Naive thymus-derived CD4-positive, alpha-beta T cell (primary cell): ENCODE data around the gene SHANK1. TPM values are rescaled to one million over a fixed set of nuclear protein-coding genes. Genes with fewer than 3 reads are reported as not detected.

ENCODE experiments used
- ATAC-seq: fragments of 150-1000 bp; cut with Tn5 transposase; 2 replicates; pipeline ENCODE4 v1.10.0; 2021; ENCODE audit warnings: mild to moderate bottlenecking, moderate library complexity
- CTCF ChIA-PET: fragments of 350-600 bp; sonication (Branson Sonifier 250); formaldehyde crosslinking; loops from one replicate; lab custom pipeline; 2021; ENCODE audit warnings: antibody characterized with exemption; lab: Charles Lee
- POLR2A ChIA-PET: fragments of 350-600 bp; sonication (Branson Sonifier 250); formaldehyde crosslinking; loops from one replicate; lab custom pipeline; 2021; ENCODE audit warnings: antibody characterized with exemption, inconsistent platforms; lab: Charles Lee
- DNase-seq, 9 donors: peaks; one replicate each; pipeline versions ENCODE4 v3.0.0 to v3.0.0-alpha.2; 2020 to 2022; ENCODE audit warnings: mixed read lengths in 1 of 9
- H3K27ac ChIP-seq: one replicate; pipeline ENCODE4 v1.7.0; 2013; ENCODE audit warnings: mild to moderate bottlenecking, low read depth, low read length, moderate library complexity
- H3K27me3 ChIP-seq, 2 donors: one replicate each; pipeline ENCODE4 v1.7.0; 2013; ENCODE audit warnings: low read length in 2 of 2, mild to moderate bottlenecking in 2 of 2, moderate library complexity in 2 of 2; ENCODE audit not compliant: control insufficient read depth in 2 of 2, insufficient read depth in 2 of 2
- H3K36me3 ChIP-seq, 3 experiments: 1 replicate in 2 of 3; 2 replicates in 1 of 3; pipeline ENCODE4 v1.7.0; 2013; ENCODE audit warnings: low read length in 3 of 3, mild to moderate bottlenecking in 3 of 3, moderate library complexity in 1 of 3; ENCODE audit not compliant: insufficient read depth in 3 of 3, control insufficient read depth in 2 of 3
- H3K4me1 ChIP-seq, 2 donors: one replicate each; pipeline ENCODE4 v1.7.0; 2013; ENCODE audit warnings: low read length in 2 of 2, mild to moderate bottlenecking in 2 of 2, moderate library complexity in 1 of 2; ENCODE audit not compliant: control insufficient read depth in 2 of 2, insufficient read depth in 2 of 2
- H3K4me3 ChIP-seq: 2 replicates; pipeline ENCODE4 v1.7.0; 2013; ENCODE audit warnings: mild to moderate bottlenecking, low read length
- H3K9me3 ChIP-seq, 3 experiments: 1 replicate in 2 of 3; 2 replicates in 1 of 3; pipeline ENCODE4 v1.7.0; 2013; ENCODE audit warnings: low read length in 3 of 3; ENCODE audit not compliant: control insufficient read depth in 2 of 3
- H3K27ac Mint-ChIP-seq, 9 donors: one replicate each; pipeline ENCODE4 v1.8.0; 2020 to 2022; ENCODE audit warnings: mixed read lengths in 9 of 9, mild to moderate bottlenecking in 8 of 9, moderate library complexity in 5 of 9, inconsistent platforms in 2 of 9
- H3K27me3 Mint-ChIP-seq, 5 donors: one replicate each; pipeline ENCODE4 v1.8.0; 2021 to 2022; ENCODE audit warnings: mixed read lengths in 5 of 5, mild to moderate bottlenecking in 1 of 5
- H3K36me3 Mint-ChIP-seq, 5 donors: one replicate each; pipeline ENCODE4 v1.8.0; 2020 to 2022; ENCODE audit warnings: mixed read lengths in 5 of 5, mild to moderate bottlenecking in 3 of 5, inconsistent platforms in 1 of 5
- H3K4me1 Mint-ChIP-seq, 7 donors: one replicate each; pipeline ENCODE4 v1.8.0; 2020 to 2022; ENCODE audit warnings: mixed read lengths in 7 of 7, mild to moderate bottlenecking in 3 of 7, inconsistent platforms in 1 of 7
- H3K4me3 Mint-ChIP-seq, 10 donors: one replicate each; pipeline ENCODE4 v1.8.0; 2020 to 2022; ENCODE audit warnings: mild to moderate bottlenecking in 10 of 10, mixed read lengths in 10 of 10, moderate library complexity in 6 of 10, inconsistent platforms in 2 of 10
- H3K9me3 Mint-ChIP-seq, 11 donors: one replicate each; pipeline ENCODE4 v1.8.0; 2020 to 2022; ENCODE audit warnings: mixed read lengths in 11 of 11, mild to moderate bottlenecking in 4 of 11, inconsistent platforms in 1 of 11, moderate library complexity in 1 of 11
- intact Hi-C, 2 donors: fragments of 100-400 bp; cut with micrococcal nuclease; formaldehyde crosslinking; loops; one replicate each; pipeline ENCODE4 v1.15.1; 2023
- polyA plus RNA-seq, 2 donors: library from polyadenylated mRNA; unstranded; fragments of 300-500 nt; fragmentation: Illumina TruSeq; gene quantifications; one replicate each; pipeline ENCODE4 v1.2.3, GENCODE V29; 2021
- total RNA-seq, 6 experiments: library from RNA in 5 of 6; stranded (reverse) in 5 of 6; gene quantifications; 1 replicate in 5 of 6; 2 replicates in 1 of 6; pipeline ENCODE4 v1.2.3 and lab custom pipeline; 2021 to 2026

Gene SHANK1
- total and polyA plus RNA-seq, 7 experiments from 2014 or later: 0.64 to 0.69 TPM; not detected in 5

DNA sequence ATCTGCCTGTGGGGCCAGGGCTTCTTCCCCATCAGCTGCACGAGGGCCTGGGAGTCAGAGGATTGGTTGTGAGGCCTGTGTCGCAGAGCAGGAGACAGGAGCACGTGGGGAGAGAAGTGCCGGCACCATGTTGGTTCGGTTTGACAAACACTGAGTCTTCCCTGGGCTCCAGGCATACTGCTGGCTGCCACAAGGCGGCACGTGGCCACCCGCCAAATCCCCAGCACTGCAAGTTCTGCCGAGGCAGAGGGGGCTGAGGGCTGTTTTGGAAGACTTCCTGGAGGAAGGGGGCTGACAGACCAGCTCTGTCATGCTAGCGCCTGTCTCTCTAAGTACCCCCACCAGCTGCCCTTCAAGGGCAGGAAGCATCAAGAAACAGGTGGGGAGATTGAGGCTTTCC, 9.5 kb downstream of the SHANK1 start:
- intact Hi-C loops: no loop called here
- H3K36me3 ChIP-seq: no peaks in the 10 kb centered on the region
- Mint-ChIP-seq H3K4me1 (peaks cover 0 to 12% (median 6%) of the 10 kb centered on the region in 7 donors), H3K9me3 (peaks cover 0 to 6% (median 0%) of the 10 kb centered on the region in 11 donors), H3K4me3 (no peak overlapping the region), H3K27me3 (peaks cover 22 to 59% (median 42%) of the 10 kb centered on the region in 5 donors), H3K36me3 (no peaks in the 10 kb centered on the region), H3K27ac (no peak overlapping the region)
- H3K4me3 ChIP-seq: no peak overlapping the region
- H3K9me3 ChIP-seq: no peaks in the 10 kb centered on the region
- DNase-seq (no peak), ATAC-seq (no peak)
- H3K27ac ChIP-seq: no peak overlapping the region
- peaks cover 0 to 4% of the 10 kb centered on the region in 2 donors for H3K27me3 ChIP-seq
- POLR2A ChIA-PET: no interaction called here
- H3K4me1 ChIP-seq: no peaks in the 10 kb centered on the region
- CTCF ChIA-PET: no interaction called here

DNA sequence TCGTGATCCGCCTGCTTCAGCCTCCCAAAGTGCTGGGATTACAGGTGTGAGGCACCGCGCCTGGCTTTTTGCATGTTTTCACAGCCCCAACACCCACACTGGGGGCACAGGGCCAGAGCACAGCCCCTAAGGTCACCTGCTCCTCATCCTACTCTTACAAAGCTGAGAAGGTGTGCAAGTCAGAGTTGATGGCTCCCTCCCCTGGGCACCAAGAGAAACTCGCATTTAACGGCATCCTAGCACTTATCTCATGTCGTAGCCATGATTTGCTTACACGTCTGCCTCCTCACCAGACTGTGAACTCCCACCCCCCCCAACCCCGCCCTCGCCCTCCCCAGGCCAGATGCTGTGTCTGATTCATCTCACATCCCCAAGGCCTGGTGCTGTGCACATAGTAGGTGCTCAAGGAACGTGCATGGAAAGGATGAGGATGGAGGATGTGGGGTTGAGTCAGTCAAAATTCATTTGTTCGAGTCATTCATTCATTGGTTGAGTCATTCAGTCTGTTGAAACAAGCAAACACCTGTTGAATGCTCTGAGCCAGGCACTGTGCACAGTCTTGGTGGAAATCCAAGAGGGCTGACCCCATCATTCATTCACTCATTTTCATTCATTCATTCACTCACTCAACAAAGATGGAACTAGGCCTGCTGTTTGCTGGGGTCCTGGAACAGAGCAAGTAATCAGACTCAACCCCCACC, 11.3 kb downstream of the SHANK1 start:
- no peaks in the 10 kb centered on the region for H3K36me3 Mint-ChIP-seq
- peaks cover 27 to 55% (median 43%) of the 10 kb centered on the region in 5 donors for H3K27me3 Mint-ChIP-seq
- peak overlapping the region in 1 of 9 donors; percentile 20 for H3K27ac Mint-ChIP-seq
- no peak overlapping the region for H3K4me3 Mint-ChIP-seq
- Histone ChIP-seq H3K36me3 (no peaks in the 10 kb centered on the region), H3K4me1 (no peaks in the 10 kb centered on the region), H3K4me3 (no peak overlapping the region), H3K9me3 (no peaks in the 10 kb centered on the region), H3K27ac (no peak overlapping the region), H3K27me3 (peaks cover 0 to under 1% of the 10 kb centered on the region in 2 donors)
- peaks cover 0 to 10% (median 5%) of the 10 kb centered on the region in 7 donors for H3K4me1 Mint-ChIP-seq
- CTCF ChIA-PET: no interaction called here
- peaks cover 0 to 6% (median 0%) of the 10 kb centered on the region in 11 donors for H3K9me3 Mint-ChIP-seq
- POLR2A ChIA-PET: no interaction called here
- intact Hi-C loops: no loop called here
- DNase-seq (no peak), ATAC-seq (no peak)

DNA sequence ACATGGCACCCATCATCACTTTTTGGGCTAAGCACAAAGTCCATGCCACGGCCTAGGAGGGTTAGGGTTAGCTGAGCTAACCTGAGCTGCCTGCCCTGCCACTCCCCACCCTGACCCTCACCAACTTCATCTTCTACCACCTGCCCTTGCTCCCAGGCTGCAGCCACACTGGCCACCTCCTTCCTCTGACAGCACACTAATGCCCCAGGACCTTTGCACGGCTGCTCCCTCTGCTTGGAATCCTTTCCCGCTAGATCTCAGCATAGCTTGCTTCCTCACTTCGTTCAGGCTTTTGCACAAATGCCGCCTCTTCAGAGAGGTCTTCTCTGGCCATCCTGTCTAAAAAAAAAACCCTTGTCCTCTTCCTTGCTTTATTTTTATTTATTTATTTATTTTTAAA, 13.2 kb downstream of the SHANK1 start:
- Mint-ChIP-seq H3K36me3 (no peaks in the 10 kb centered on the region), H3K27me3 (peaks cover 21 to 51% (median 37%) of the 10 kb centered on the region in 5 donors), H3K4me3 (no peak overlapping the region), H3K27ac (no peak overlapping the region), H3K9me3 (peaks cover 0 to 4% (median 0%) of the 10 kb centered on the region in 11 donors), H3K4me1 (peaks cover 0 to 4% (median 0%) of the 10 kb centered on the region in 7 donors)
- Histone ChIP-seq H3K4me3 (no peak overlapping the region), H3K36me3 (no peaks in the 10 kb centered on the region), H3K27me3 (no peaks in the 10 kb centered on the region), H3K9me3 (no peaks in the 10 kb centered on the region), H3K27ac (no peak overlapping the region), H3K4me1 (no peaks in the 10 kb centered on the region)
- intact Hi-C loops: no loop called here
- DNase-seq: no peak
- ATAC-seq: no peak
- POLR2A ChIA-PET: no interaction called here
- CTCF ChIA-PET: no interaction called here

DNA sequence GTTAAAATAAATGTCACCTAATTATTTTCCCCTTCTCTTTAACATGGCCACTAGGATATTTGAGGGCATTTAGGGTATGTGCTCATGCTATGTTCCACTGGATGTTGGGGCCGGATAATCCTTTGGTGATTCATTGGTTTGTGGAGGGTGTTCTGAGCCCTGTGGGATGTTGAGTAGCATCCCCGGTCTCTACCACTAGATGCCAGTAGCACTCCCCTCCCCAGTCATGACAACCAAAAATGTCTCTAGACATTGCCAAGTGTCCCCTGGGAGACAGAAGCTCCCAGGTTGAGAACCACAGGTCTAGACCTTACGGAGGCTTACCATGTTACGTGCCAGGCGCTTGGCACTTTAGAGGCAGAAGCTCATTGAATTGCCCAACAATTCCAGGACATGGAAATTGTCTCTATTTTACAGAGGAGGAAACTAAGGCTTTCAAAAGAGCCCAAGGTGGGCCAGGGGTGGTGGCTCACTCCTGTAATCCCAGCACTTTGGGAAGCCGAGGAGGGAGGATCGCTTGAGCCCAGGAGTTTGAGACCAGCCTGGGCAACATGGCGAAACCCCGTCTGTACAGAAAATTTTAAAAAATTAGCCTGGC, 14.1 kb downstream of the SHANK1 start:
- peaks cover 21 to 46% (median 30%) of the 10 kb centered on the region in 5 donors for H3K27me3 Mint-ChIP-seq
- no peak overlapping the region for H3K27ac ChIP-seq
- ChIA-PET CTCF (interaction anchor here (0.6 to 1.3 kb wide), 2 partner anchors 9 to 76 kb away, joined by 3 read pairs; no protein-coding TSS in a partner anchor), POLR2A (no interaction called here)
- intact Hi-C loops: loop anchor here (1.0 kb wide), 1 partner anchor 78 kb away; no protein-coding TSS in a partner anchor
- no peaks in the 10 kb centered on the region for H3K36me3 ChIP-seq
- H3K9me3 ChIP-seq: no peaks in the 10 kb centered on the region
- no peaks in the 10 kb centered on the region for H3K36me3 Mint-ChIP-seq
- no peaks in the 10 kb centered on the region for H3K27me3 ChIP-seq
- DNase-seq (peak in 2 of 9 donors; percentile 20 to 34), ATAC-seq (peak; percentile 67)
- peaks cover 0 to 4% (median 0%) of the 10 kb centered on the region in 11 donors for H3K9me3 Mint-ChIP-seq
- no peak overlapping the region for H3K4me3 Mint-ChIP-seq
- no peak overlapping the region for H3K27ac Mint-ChIP-seq
- no peaks in the 10 kb centered on the region for H3K4me1 ChIP-seq
- peaks cover 0 to 2% (median 0%) of the 10 kb centered on the region in 7 donors for H3K4me1 Mint-ChIP-seq
- H3K4me3 ChIP-seq: no peak overlapping the region

DNA sequence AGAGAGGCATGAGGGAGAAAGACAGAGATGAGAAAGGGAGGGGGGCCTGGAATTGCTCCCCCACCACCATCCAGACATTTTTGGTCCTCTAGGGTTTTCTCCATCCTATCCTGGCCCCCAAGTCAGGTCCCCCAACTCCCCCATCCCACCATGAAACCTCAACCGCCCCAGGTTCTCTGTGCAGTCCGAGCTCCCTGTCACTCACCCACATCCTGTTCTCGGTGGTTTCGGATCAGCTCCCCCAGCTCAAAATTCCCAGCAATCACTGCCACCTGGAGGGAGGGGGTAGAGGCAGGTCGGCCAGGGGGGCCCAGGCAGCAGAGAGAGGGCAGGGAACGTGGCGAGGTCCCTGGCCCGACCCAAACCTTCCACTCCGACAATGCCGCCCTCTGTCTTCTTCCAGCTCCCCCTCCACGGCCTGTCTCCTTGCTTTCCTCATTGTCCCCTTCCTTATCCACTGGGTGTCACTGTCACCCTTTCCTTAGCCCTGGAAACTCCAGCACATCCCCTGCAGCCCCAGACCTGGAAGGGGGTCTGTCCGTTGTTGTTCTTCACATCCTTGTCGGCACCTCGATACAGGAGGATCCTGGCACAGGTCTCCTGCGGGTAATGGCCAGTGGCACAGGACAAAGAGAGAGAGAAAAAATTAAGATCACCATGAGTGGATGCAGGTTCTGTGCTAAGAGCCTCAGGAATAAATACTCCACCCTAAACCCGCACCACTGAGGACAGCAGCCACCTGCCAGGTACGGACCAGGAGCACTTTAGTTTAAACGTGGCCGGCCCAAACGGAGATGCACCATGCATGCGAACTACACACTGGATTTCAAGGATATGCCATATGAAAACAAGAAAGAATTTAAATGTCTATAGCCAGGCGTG, 15.4 kb downstream of the SHANK1 start:
- no peak overlapping the region for H3K4me3 ChIP-seq
- no peak for DNase-seq
- no peak overlapping the region for H3K27ac ChIP-seq
- peaks cover 0 to 5% (median 0%) of the 10 kb centered on the region in 11 donors for H3K9me3 Mint-ChIP-seq
- no peaks in the 10 kb centered on the region for H3K27me3 ChIP-seq
- H3K4me3 Mint-ChIP-seq: no peak overlapping the region
- POLR2A ChIA-PET: no interaction called here
- H3K36me3 ChIP-seq: no peaks in the 10 kb centered on the region
- H3K9me3 ChIP-seq: no peaks in the 10 kb centered on the region
- peaks cover 21 to 54% (median 34%) of the 10 kb centered on the region in 5 donors for H3K27me3 Mint-ChIP-seq
- no peak overlapping the region for H3K27ac Mint-ChIP-seq
- CTCF ChIA-PET: no interaction called here
- H3K36me3 Mint-ChIP-seq: peaks cover 0 to 3% (median 0%) of the 10 kb centered on the region in 5 donors
- no peak for ATAC-seq
- H3K4me1 Mint-ChIP-seq: peaks cover 0 to 2% (median 0%) of the 10 kb centered on the region in 7 donors
- no peaks in the 10 kb centered on the region for H3K4me1 ChIP-seq
- intact Hi-C loops: no loop called here
